Epithelial cell of prostate (primary cell): Measurements from ENCODE around the gene RNF11.

Source experiments
- DNase-seq: peaks from one replicate; pipeline ENCODE4 v3.0.0-alpha.2; 2011; ENCODE audit warnings: low read depth, low spot score
- H3K27ac ChIP-seq: fragments of 450-650 bp; 2 replicates; pipeline ENCODE4 v1.5.1; 2017; ENCODE audit warnings: mild to moderate bottlenecking

Gene RNF11

GRCh38 chr1:51293898-51294515, 57.9 kb downstream of the RNF11 start:
- no peak for DNase-seq
- H3K27ac ChIP-seq: no peak overlapping the region

- no peak for DNase-seq
- no peak overlapping the region for H3K27ac ChIP-seq
Observed at GRCh38 chr1:51294566-51295184, 58.6 kb downstream of the RNF11 start.

- no peak for DNase-seq
Observed at GRCh38 chr1:51295926-51296325, 59.9 kb downstream of the RNF11 start.

GRCh38 chr1:51296383-51297357, 60.6 kb downstream of the RNF11 start:
- DNase-seq: no peak
- H3K27ac ChIP-seq: no peak overlapping the region

More at GRCh38 chr1:51295926-51296325, 59.9 kb downstream of the RNF11 start:
- no peak overlapping the region for H3K27ac ChIP-seq

- H3K27ac ChIP-seq: no peak overlapping the region
Observed at GRCh38 chr1:51297401-51298321, 61.6 kb downstream of the RNF11 start.

GRCh38 chr1:51298322-51298705, 62.2 kb downstream of the RNF11 start:
- no peak overlapping the region for H3K27ac ChIP-seq
- DNase-seq: no peak

More at GRCh38 chr1:51297401-51298321, 61.6 kb downstream of the RNF11 start:
- DNase-seq: no peak

GRCh38 chr1:51299185-51299885, 63.3 kb downstream of the RNF11 start:
- DNase-seq: no peak
- H3K27ac ChIP-seq: no peak overlapping the region

GRCh38 chr1:51299981-51300670, 64.1 kb downstream of the RNF11 start:
- H3K27ac ChIP-seq: no peak overlapping the region
- no peak for DNase-seq

GRCh38 chr1:51301152-51301843, 65.2 kb downstream of the RNF11 start:
- no peak overlapping the region for H3K27ac ChIP-seq
- no peak for DNase-seq

- H3K27ac ChIP-seq: no peak overlapping the region
- no peak for DNase-seq
Observed at GRCh38 chr1:51301844-51302162, 65.7 kb downstream of the RNF11 start.

GRCh38 chr1:51302270-51302669, 66.2 kb downstream of the RNF11 start:
- DNase-seq: no peak
- H3K27ac ChIP-seq: no peak overlapping the region

- DNase-seq: no peak
- no peak overlapping the region for H3K27ac ChIP-seq
Observed at GRCh38 chr1:51302746-51303145, 66.7 kb downstream of the RNF11 start.

- H3K27ac ChIP-seq: no peak overlapping the region
- DNase-seq: no peak
Observed at GRCh38 chr1:51303315-51303714, 67.2 kb downstream of the RNF11 start.

GRCh38 chr1:51303751-51304251, 67.7 kb downstream of the RNF11 start:
- H3K27ac ChIP-seq: no peak overlapping the region
- no peak for DNase-seq

- H3K27ac ChIP-seq: no peak overlapping the region
- no peak for DNase-seq
Observed at GRCh38 chr1:51304360-51304759, 68.3 kb downstream of the RNF11 start.

GRCh38 chr1:51305371-51305823, 69.3 kb downstream of the RNF11 start:
- no peak for DNase-seq
- no peak overlapping the region for H3K27ac ChIP-seq

GRCh38 chr1:51306950-51307349, 70.9 kb downstream of the RNF11 start:
- H3K27ac ChIP-seq: no peak overlapping the region
- no peak for DNase-seq

GRCh38 chr1:51308636-51309035, 72.6 kb downstream of the RNF11 start:
- H3K27ac ChIP-seq: no peak overlapping the region
- no peak for DNase-seq
